Spinal cord (tissue), 10 donors: ENCODE results near the gene COPS3. TPM values are rescaled to one million over a fixed set of nuclear protein-coding genes. Genes with fewer than 3 reads are reported as not detected.

Experiments used
- DNase-seq, 6 donors: peaks; one replicate each; pipeline versions ENCODE4 v3.0.0 to v3.0.0-alpha.2; 2013 to 2015; ENCODE audit warnings: low spot score in 6 of 6, low read depth in 4 of 6
- H3K27ac ChIP-seq: one replicate; pipeline ENCODE4 v1.5.1; 2013; ENCODE audit warnings: low read depth, low read length, control low read depth
- H3K27me3 ChIP-seq: one replicate; pipeline ENCODE4 v1.6.1; 2013; ENCODE audit warnings: low read length; ENCODE audit not compliant: control insufficient read depth, insufficient read depth
- H3K36me3 ChIP-seq: one replicate; pipeline ENCODE4 v1.6.1; 2013; ENCODE audit warnings: low read length; ENCODE audit not compliant: control insufficient read depth, insufficient read depth
- H3K4me1 ChIP-seq: one replicate; pipeline ENCODE4 v1.6.1; 2013; ENCODE audit warnings: low read length; ENCODE audit not compliant: control insufficient read depth, insufficient read depth
- H3K4me3 ChIP-seq: one replicate; pipeline ENCODE4 v1.5.1; 2013; ENCODE audit warnings: low read depth, low read length, control low read depth
- H3K9me3 ChIP-seq: one replicate; pipeline ENCODE4 v1.6.1; 2013; ENCODE audit warnings: low read length; ENCODE audit not compliant: control insufficient read depth, insufficient read depth
- WGBS: methylation state at CpG from one replicate; pipeline ENCODE4 v1.1.5; 2013; ENCODE audit warnings: missing lambda C conversion rate; ENCODE audit not compliant: insufficient coverage; 5-methylcytosine and 5-hydroxymethylcytosine counted together
- long read RNA-seq, 4 donors: transcript quantifications; one replicate each; lab custom pipeline, GENCODE V29; 2026
- polyA plus RNA-seq, 2 donors: library from polyadenylated mRNA; unstranded; fragments of 120-200 nt; gene quantifications; one replicate each; pipeline ENCODE4 v1.2.1, GENCODE V29; 2013; ENCODE audit not compliant: insufficient read length in 2 of 2
- total RNA-seq, 2 donors: library from RNA; depleted of rRNA in 1 of 2; stranded (reverse); fragments of 120-200 nt in 1 of 2; fragments of >200 nt in 1 of 2; gene quantifications; one replicate each; pipeline versions ENCODE4 v1.2.3 to v1.2.4, GENCODE V29; 2013 to 2014
- donor health status: healthy.

The COPS3 gene
- total RNA-seq (10 to 100 TPM; 76.5 to 97.5 TPM), polyA plus RNA-seq (10 to 100 TPM; 89.9 to 92.5 TPM)
- long read RNA-seq, donor 1, transcript COPS3-201 (12 exons, 1,641 nt) = major isoform, 41 of 47 reads
- long read RNA-seq, donor 1, partial matches to known transcripts = 5 of 47 reads
- long read RNA-seq, donor 1, other reads (novel, unspliced or antisense) = 0 of 47 reads
- long read RNA-seq, donor 2, transcript COPS3-201 (12 exons, 1,641 nt) = major isoform, 11 of 11 reads
- long read RNA-seq, donor 2, partial matches to known transcripts = 0 of 11 reads
- long read RNA-seq, donor 2, other reads (novel, unspliced or antisense) = 0 of 11 reads
- long read RNA-seq, donor 3, transcript COPS3-201 (12 exons, 1,641 nt) = major isoform, 9 of 10 reads
- long read RNA-seq, donor 3, partial matches to known transcripts = 0 of 10 reads
- long read RNA-seq, donor 3, other reads (novel, unspliced or antisense) = 0 of 10 reads
- long read RNA-seq, donor 4, transcript COPS3-201 (12 exons, 1,641 nt) = major isoform, 18 of 21 reads
- long read RNA-seq, donor 4, partial matches to known transcripts = 0 of 21 reads
- long read RNA-seq, donor 4, other reads (novel, unspliced or antisense) = 0 of 21 reads

DNA sequence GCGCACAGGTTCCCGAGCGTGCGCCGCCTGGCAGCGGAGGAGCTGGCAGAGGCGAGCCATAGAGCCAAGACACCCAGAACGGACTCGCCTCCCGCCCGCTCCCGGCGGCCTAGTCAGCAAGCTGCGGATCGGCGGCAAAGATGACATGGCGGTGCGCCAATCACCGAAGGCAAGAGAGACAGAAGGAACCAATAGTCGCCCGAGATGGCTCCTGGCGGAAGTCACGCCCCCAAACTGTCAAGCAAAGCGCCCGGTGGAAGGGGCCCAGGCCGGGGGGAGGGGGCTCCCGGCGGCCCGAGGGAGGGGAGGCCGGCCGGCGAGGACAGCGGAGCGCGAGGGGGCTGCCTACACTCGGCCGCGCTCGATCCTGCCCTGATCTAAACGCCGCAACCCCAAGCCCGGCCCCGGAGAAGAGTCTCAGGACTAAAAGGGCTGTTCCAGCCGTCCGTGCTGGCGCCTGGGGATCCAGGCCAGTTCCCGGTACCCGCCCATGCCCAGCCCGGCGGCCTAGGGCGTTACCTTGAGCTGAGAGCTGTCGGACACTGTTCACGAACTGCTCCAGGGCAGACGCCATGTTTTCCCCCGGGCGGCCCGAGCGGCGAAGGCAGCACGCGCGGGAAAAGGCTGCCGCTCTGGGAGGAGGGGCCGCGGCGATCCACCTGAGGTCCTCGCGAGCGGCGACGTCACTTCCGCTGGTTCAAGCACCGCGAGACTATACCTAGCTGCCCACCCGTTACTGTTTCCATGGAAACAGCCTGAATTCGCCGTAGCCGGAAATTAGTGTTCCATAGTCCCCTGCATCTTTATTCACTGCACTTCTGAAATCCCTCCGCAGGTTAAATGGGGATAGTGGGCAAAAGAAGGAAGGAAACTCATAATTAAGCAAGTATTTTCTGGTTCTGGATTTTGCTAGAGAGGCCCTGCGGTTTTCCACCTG lies at the start of gene COPS3:
COPS3 (minus strand) TSS at position 634 of the 937 bp plus-strand sequence; CDS start at position 574, 60 bp downstream.
- DNase-seq = peak; percentile 94 to 99 (median 96)
- peaks cover 10% of the 10 kb centered on the region for H3K4me1 ChIP-seq
- H3K36me3 ChIP-seq = peaks cover 2% of the 10 kb centered on the region
- H3K9me3 ChIP-seq = no peaks in the 10 kb centered on the region
- no peaks in the 10 kb centered on the region for H3K27me3 ChIP-seq
- peak within 1 kb of the TSS; percentile 97 for H3K27ac ChIP-seq
- H3K4me3 ChIP-seq = peak within 1 kb of the TSS; percentile 99
- WGBS = under 1% methylated on average over 75 of the region's 80 CpGs

DNA sequence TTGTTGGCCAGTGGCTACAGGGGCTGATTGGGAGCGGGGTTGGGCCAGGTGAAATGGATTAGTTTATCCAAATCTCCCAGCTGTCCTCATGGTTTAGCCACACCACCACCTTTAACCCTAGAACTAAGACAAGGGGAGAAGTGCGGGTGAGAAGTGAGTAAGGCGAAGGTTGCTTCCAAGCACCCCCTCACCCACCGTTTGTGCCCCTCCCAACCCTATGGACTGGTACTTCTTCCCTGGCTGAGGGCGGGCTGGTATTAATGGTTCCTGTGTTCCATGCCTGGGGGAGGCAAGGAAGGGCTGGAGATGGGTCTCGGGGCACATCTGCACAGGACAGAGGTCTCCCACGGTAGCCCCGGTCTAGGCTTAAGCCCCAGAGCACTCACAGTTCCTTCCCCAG lies 47.2 kb upstream of the COPS3 start:
- H3K4me1 ChIP-seq = no peaks in the 10 kb centered on the region
- 67% methylated on average over 3 of the region's 8 CpGs for WGBS
- DNase-seq = no peak

DNA sequence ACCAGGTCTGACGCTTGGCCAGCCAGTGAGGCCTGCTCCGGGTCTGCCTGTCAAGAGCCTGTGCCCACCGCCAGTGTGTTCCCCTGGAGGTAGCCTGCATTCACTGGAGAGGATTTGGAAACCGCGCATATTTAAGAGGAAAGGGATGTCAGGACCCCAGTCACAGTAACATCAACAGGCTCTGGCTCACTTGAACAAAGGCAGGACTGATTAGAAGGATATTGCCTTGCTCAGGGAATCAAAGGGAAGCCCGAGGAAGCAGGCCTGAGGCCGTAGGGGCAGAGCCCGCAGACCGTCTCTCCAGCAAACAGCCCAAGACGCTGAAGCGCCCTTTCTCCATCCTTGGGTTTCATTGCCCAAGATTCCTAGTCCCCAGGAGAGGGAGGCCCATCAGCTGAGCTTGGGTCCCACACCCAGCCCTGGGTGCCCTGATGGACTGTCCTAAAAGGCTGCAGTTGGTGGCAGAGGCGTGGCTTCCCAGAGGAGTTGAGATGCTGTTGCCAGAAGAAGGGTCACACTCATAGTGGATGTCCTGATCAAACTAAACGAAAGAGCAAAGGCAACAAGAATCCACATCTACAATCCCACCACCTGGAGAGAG lies 45.3 kb upstream of the COPS3 start:
- no peak for DNase-seq
- no peaks in the 10 kb centered on the region for H3K4me1 ChIP-seq
- no peak overlapping the region for H3K27ac ChIP-seq
- no peaks in the 10 kb centered on the region for H3K9me3 ChIP-seq
- H3K27me3 ChIP-seq = no peaks in the 10 kb centered on the region
- H3K36me3 ChIP-seq = peaks cover 39% of the 10 kb centered on the region
- H3K4me3 ChIP-seq = no peak overlapping the region
- 81% methylated on average over 11 of the region's 13 CpGs for WGBS

More for the DNA sequence above, 47.2 kb upstream of the COPS3 start:
- peaks cover 31% of the 10 kb centered on the region for H3K36me3 ChIP-seq
- H3K4me3 ChIP-seq = no peak overlapping the region
- H3K27me3 ChIP-seq = no peaks in the 10 kb centered on the region
- no peak overlapping the region for H3K27ac ChIP-seq
- no peaks in the 10 kb centered on the region for H3K9me3 ChIP-seq

DNA sequence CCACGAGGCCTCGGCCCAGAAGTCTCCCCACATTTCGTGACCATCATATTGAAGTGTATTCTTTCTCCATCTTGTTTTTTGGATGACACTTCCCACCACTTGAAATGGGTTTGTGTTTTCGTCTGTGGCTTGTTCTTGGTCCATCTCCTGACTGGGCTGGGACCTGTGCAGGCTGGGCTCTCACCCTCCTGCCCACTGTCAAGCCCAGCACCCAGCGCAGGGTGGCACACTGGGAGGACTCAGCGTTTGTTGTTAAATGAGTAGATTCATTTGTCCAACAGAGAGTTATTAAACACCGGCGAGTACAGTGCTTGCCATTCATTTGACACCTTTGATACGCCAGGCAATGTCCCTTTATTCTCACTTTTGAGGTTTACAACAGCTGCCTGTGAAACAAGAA lies 44.8 kb upstream of the COPS3 start:
- no peak overlapping the region for H3K4me3 ChIP-seq
- no peak overlapping the region for H3K27ac ChIP-seq
- DNase-seq = no peak
- no peaks in the 10 kb centered on the region for H3K9me3 ChIP-seq
- no peaks in the 10 kb centered on the region for H3K27me3 ChIP-seq
- no peaks in the 10 kb centered on the region for H3K4me1 ChIP-seq
- WGBS = 100% methylated on average over 2 of the region's 9 CpGs
- H3K36me3 ChIP-seq = peaks cover 40% of the 10 kb centered on the region

GRCh38 chr17:17325228-17325627 lies 44.2 kb upstream of the COPS3 start:
- H3K4me3 ChIP-seq = no peak overlapping the region
- H3K36me3 ChIP-seq = peaks cover 44% of the 10 kb centered on the region
- WGBS = 93% methylated on average over 10 of the region's 10 CpGs
- no peak overlapping the region for H3K27ac ChIP-seq
- no peaks in the 10 kb centered on the region for H3K9me3 ChIP-seq
- no peaks in the 10 kb centered on the region for H3K27me3 ChIP-seq
- no peak for DNase-seq
- no peaks in the 10 kb centered on the region for H3K4me1 ChIP-seq

DNA sequence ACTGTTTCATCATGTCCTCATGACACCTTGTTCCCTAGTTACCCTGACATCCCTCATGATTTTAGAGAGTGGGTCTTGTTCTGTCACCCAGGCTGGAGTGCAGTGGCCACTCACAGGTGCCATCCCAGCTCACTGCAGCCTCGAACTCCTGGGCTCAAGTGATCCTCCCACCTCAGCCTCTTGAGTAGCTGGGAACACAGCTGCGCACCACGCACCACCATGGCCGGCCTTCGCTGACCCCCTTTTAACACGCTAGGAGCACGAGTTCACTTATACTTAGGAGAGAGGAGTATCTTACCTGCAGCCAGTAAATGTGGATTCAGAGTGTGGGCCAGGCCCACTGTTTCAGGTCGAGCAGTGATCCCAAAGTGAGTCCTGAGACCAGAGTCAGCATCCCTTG lies 43.6 kb upstream of the COPS3 start:
- DNase-seq = no peak
- H3K27ac ChIP-seq = no peak overlapping the region
- WGBS = 85% methylated on average over 4 of the region's 8 CpGs
- H3K27me3 ChIP-seq = no peaks in the 10 kb centered on the region
- no peaks in the 10 kb centered on the region for H3K4me1 ChIP-seq
- peaks cover 44% of the 10 kb centered on the region for H3K36me3 ChIP-seq
- H3K9me3 ChIP-seq = no peaks in the 10 kb centered on the region
- H3K4me3 ChIP-seq = no peak overlapping the region

- WGBS = 87% methylated on average over 17 of the region's 21 CpGs
- no peak overlapping the region for H3K4me3 ChIP-seq
- no peaks in the 10 kb centered on the region for H3K9me3 ChIP-seq
- H3K4me1 ChIP-seq = no peaks in the 10 kb centered on the region
- no peak for DNase-seq
- H3K27ac ChIP-seq = no peak overlapping the region
- no peaks in the 10 kb centered on the region for H3K27me3 ChIP-seq
- H3K36me3 ChIP-seq = peaks cover 44% of the 10 kb centered on the region
Observed at GRCh38 chr17:17322516-17323510, 41.8 kb upstream of the COPS3 start.

DNA sequence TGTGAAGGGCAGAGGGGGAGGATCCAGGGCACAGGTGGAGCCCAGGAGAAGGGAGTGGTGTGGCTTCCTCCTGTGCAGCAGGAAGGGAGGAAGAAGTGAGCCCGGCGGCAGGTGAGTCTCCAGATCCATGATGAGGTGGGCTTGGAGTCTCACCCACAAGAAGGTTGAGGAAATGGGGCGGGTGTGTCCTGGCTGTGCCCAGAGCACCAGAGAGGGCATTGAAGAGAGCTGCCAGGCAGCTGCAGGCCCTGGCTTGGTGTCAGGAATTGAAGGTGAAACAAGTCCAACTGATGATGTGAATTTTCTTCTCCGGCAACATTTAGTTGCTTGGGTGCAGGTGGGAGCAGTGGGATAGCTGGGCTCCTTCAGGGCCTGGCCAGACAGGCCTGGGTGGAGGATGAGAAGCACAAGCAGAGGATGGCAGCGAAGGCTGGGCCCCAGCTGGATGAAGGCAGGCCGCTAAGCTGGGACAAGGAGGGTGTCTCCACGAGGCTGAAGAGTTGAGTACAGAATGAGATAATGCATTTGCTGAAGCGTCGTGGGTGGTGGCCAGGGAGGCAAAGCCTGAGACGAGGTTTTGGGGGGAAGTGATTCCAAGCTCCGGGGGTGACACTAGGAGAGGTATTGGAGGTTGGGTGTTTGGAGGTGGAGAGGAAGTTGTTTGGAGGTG lies 40.4 kb upstream of the COPS3 start:
- 89% methylated on average over 11 of the region's 11 CpGs for WGBS
- no peak overlapping the region for H3K27ac ChIP-seq
- no peak overlapping the region for H3K4me3 ChIP-seq
- H3K36me3 ChIP-seq = peaks cover 47% of the 10 kb centered on the region
- H3K27me3 ChIP-seq = no peaks in the 10 kb centered on the region
- DNase-seq = no peak
- H3K4me1 ChIP-seq = no peaks in the 10 kb centered on the region
- no peaks in the 10 kb centered on the region for H3K9me3 ChIP-seq
